ENCODE measurements around the gene PAF1. TPM values are rescaled to one million over a fixed set of nuclear protein-coding genes. Genes with fewer than 3 reads are reported as not detected.
"Not testable (repeated sequence)": the region's sequence is repeated elsewhere in the genome, so short reads cannot be mapped to it uniquely, and the experiment has no call there.

Gene PAF1
- total RNA-seq, 1 donor from 2014 or later, result 70.2 TPM

DNA sequence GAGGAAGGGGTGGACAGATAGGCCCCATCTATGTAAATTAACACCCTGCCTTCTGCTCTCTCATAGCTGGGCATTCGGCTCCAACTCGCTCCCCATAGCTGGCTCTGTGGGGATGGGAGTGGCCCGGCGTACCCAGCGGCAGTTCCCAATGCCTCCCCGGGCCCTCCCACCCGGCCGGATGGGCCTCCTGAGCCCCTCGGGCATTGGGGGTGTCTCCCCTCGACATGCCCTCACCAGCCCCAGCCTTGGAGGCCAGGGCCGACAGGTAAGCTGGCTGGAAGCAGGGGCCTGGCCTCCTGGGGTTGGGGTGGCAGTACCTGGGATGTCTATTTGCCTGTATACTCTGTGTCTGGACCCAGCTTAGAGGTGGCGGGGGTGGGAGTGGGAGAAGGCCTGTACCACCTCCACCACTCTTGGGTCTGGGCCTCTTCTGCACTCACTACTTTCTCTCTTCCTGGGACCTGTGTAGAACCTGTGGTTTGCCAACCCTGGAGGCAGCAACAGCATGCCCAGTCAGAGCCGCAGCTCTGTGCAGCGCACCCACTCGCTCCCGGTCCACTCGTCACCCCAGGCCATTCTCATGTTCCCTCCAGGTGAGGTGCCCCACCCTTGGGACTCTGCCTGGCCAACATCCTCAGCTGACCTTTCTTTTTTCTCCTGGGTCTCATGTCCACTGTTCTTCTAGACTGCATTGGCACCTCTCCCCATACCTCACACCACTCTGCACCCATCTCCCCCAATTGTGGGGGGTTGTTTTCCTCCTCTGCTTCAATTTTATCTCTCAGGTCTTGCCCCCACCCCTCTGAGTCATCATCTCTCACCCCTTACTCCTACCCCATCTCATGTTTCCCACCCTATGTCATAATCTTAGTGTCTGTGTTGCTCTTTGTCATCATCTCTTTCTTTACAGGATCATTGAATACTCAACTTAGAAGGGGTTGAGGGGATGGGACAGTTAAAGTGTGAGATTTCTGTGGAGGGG is 10.1 kb downstream of the PAF1 start:
- Histone ChIP-seq H3K36me3 (peaks cover 4 to 86% of the 10 kb centered on the region in 2 donors), H3K4me3 (no peak overlapping the region), H3K27ac (no peak overlapping the region), H3K27me3 (no peaks in the 10 kb centered on the region), H3K9me3 (no peaks in the 10 kb centered on the region), H3K4me1 (no peaks in the 10 kb centered on the region)
- intact Hi-C loops (cut with DNase I), result no loop called here
- no peak for TF ChIP-seq POLR2AphosphoS5 (IDR thresholded peaks at IDR 0.05; ENCODE audit: insufficient read depth in 1 of 2, low read depth in 1 of 2)
- no peak for TF ChIP-seq POLR2A (IDR thresholded peaks at IDR 0.05)
- TF ChIP-seq, protein P1, sequence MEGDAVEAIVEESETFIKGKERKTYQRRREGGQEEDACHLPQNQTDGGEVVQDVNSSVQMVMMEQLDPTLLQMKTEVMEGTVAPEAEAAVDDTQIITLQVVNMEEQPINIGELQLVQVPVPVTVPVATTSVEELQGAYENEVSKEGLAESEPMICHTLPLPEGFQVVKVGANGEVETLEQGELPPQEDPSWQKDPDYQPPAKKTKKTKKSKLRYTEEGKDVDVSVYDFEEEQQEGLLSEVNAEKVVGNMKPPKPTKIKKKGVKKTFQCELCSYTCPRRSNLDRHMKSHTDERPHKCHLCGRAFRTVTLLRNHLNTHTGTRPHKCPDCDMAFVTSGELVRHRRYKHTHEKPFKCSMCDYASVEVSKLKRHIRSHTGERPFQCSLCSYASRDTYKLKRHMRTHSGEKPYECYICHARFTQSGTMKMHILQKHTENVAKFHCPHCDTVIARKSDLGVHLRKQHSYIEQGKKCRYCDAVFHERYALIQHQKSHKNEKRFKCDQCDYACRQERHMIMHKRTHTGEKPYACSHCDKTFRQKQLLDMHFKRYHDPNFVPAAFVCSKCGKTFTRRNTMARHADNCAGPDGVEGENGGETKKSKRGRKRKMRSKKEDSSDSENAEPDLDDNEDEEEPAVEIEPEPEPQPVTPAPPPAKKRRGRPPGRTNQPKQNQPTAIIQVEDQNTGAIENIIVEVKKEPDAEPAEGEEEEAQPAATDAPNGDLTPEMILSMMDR (IDR thresholded peaks at IDR 0.05), result no peak
- no peak for DNase-seq (ENCODE audit: extremely low spot score in 2 of 2)

DNA sequence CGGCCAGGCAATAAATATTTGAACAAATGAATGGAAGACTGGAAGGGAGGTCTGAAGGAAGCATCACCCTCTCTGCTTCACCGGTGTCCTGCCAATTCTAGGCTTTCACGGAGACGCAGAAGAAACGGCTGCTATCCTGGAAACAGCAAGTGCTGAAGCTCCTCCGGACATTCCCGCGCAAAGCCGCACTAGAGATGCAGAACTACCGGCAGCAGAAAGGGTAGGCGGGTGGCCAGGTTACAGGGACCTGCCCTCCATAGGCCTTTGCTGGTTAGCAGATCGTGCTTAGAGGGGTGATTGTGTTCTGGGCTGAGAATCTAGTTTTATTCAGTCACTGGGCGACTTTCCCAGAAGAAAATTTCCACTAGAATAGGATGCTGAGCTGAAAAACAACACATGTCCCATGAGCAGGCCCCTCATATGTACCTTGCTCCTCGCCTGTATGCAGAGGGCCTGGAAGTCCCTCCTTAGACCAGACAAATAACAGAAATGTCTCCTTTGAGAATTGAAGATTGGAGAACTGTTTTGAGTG is 11.0 kb downstream of the PAF1 start:
- TF ChIP-seq POLR2A (IDR thresholded peaks at IDR 0.05), result no peak
- no peak for TF ChIP-seq POLR2AphosphoS5 (IDR thresholded peaks at IDR 0.05; ENCODE audit: insufficient read depth in 1 of 2, low read depth in 1 of 2)
- TF ChIP-seq, protein P1 (IDR thresholded peaks at IDR 0.05), result no peak
- no peaks in the 10 kb centered on the region for H3K9me3 ChIP-seq
- H3K36me3 ChIP-seq, result peaks cover 4 to 82% of the 10 kb centered on the region in 2 donors
- no peak for DNase-seq (ENCODE audit: extremely low spot score in 2 of 2)
- intact Hi-C loops (cut with DNase I), result no loop called here
- H3K27me3 ChIP-seq, result no peaks in the 10 kb centered on the region
- H3K27ac ChIP-seq, result no peak overlapping the region
- no peak overlapping the region for H3K4me3 ChIP-seq
- H3K4me1 ChIP-seq, result no peaks in the 10 kb centered on the region

DNA sequence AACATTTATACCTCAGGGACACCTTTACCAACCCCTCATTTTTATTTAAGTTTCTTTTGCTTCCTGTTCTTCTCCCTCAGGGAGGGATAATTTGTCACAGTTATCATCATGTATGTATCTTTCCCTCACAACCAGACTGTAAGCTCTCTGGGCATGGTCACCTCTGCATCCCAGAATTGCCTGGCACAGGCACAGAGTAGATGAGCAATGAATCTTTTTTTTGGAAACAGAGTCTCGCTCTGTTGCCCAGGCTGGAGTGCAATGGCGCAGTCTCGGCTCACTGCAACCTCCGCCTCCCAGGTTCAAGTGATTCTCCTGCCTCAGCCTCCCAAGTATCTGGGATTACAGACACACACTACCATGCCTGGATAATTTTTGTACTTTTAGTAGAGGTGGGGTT is 11.5 kb downstream of the PAF1 start:
- H3K4me1 ChIP-seq; H3K4me3 ChIP-seq; H3K9me3 ChIP-seq; intact Hi-C loops (cut with DNase I); DNase-seq (ENCODE audit: extremely low spot score in 2 of 2); H3K27me3 ChIP-seq; H3K27ac ChIP-seq: not testable (repeated sequence)
- peaks cover 4 to 81% of the 10 kb centered on the region in 2 donors for H3K36me3 ChIP-seq

DNA sequence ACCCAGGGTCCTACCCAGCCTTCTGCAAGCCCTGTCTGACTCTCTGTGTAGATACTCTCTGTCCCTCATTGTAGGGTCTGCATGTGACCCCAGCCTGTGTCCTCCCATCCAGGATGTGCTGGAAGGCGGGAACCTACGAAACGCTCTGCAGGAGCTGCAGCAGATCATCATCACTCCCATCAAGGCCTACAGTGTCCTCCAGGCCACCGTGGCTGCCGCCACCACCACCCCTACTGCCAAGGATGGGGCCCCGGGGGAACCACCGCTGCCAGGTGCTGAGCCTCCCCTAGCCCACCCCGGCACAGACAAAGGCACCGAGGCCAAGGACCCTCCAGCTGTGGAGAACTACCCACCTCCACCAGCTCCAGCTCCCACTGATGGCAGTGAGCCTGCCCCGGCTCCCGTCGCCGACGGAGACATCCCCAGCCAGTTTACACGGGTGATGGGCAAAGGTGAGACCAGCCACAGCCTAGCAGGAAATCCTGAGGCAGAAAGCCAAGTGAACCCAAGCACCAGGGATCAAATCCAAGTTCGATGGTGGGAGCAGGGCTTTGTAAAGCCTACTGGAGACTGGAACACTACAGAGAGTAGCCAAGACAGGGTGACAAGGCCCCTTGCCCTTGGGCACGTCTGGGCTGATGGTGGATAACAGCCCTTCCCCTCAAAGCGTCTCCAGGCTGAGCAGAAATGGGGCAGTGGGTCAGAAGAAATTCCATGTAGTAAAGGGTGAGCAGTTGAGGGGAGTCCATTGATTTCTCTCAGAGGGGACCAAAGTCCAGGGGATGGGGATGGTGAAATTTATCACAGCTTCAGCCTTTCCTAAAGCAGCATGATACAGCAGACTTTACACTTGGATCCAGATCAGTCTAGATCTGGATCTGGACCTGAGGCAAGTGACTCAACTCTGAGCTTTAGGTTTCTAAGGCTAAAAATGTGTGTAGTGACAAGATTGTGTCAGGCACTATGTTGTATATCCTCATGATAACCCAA is 13.2 kb downstream of the PAF1 start:
- peaks cover 4 to 69% of the 10 kb centered on the region in 2 donors for H3K36me3 ChIP-seq
- no peaks in the 10 kb centered on the region for H3K9me3 ChIP-seq
- no peak for DNase-seq (ENCODE audit: extremely low spot score in 2 of 2)
- H3K27ac ChIP-seq, result no peak overlapping the region
- no peaks in the 10 kb centered on the region for H3K27me3 ChIP-seq
- peaks cover 12% of the 10 kb centered on the region for H3K4me1 ChIP-seq
- TF ChIP-seq, protein P1 (IDR thresholded peaks at IDR 0.05), result no peak
- no peak for TF ChIP-seq POLR2A (IDR thresholded peaks at IDR 0.05)
- intact Hi-C loops (cut with DNase I), result no loop called here
- H3K4me3 ChIP-seq, result no peak overlapping the region

DNA sequence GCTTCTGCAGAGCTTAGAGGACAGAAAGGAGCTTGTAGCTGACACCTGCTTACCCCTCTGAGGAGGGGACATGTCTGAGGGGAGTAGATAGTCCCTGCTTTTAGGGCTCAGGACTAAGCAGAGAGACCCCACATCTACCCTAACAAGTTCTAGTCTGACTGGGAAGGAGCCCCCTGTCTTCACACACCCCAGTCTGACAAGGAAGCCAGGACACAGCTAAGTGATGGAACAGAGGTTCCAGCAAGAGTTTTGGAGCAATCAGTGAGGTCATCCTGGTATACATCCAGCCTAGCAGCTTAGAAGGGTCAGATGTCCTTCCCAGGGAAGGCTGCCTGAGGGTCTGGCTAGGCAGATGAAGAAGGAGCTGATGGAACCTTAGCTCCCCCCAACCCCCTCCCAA is 15.0 kb downstream of the PAF1 start:
- H3K27ac ChIP-seq, result no peak overlapping the region
- intact Hi-C loops (cut with DNase I), result no loop called here
- H3K36me3 ChIP-seq, result peaks cover 4 to 66% of the 10 kb centered on the region in 2 donors
- peaks cover 27% of the 10 kb centered on the region for H3K4me1 ChIP-seq
- DNase-seq (ENCODE audit: extremely low spot score in 2 of 2), result no peak
- H3K27me3 ChIP-seq, result no peaks in the 10 kb centered on the region
- H3K9me3 ChIP-seq, result no peaks in the 10 kb centered on the region
- no peak for TF ChIP-seq POLR2AphosphoS5 (IDR thresholded peaks at IDR 0.05; ENCODE audit: insufficient read depth in 1 of 2, low read depth in 1 of 2)
- TF ChIP-seq, protein P1 (IDR thresholded peaks at IDR 0.05), result no peak
- no peak for TF ChIP-seq POLR2A (IDR thresholded peaks at IDR 0.05)
- no peak overlapping the region for H3K4me3 ChIP-seq
